Measurements from ENCODE around the gene LRMDA.

DNA sequence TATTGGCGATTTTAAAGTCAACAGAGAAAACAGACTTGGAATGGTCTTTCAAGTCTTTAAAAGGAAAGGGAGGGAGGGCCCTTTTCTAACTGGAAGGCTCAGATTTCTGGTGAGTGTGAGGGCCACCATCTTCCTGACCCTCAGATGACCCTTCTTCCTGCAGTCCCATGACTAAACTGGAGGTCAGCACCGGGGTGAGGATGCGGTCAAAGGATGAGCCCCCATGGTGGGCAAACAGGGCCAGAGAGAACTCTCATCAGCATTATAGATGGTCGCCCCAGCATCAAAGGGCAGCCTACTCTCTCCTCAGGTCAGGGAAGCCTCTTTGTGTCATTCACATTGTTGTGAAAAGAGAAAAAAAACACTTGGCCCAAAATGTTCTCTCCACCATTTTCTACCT is 219.2 kb downstream of the LRMDA start:
- TF ChIP-seq, protein P1, sequence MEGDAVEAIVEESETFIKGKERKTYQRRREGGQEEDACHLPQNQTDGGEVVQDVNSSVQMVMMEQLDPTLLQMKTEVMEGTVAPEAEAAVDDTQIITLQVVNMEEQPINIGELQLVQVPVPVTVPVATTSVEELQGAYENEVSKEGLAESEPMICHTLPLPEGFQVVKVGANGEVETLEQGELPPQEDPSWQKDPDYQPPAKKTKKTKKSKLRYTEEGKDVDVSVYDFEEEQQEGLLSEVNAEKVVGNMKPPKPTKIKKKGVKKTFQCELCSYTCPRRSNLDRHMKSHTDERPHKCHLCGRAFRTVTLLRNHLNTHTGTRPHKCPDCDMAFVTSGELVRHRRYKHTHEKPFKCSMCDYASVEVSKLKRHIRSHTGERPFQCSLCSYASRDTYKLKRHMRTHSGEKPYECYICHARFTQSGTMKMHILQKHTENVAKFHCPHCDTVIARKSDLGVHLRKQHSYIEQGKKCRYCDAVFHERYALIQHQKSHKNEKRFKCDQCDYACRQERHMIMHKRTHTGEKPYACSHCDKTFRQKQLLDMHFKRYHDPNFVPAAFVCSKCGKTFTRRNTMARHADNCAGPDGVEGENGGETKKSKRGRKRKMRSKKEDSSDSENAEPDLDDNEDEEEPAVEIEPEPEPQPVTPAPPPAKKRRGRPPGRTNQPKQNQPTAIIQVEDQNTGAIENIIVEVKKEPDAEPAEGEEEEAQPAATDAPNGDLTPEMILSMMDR (IDR thresholded peaks at IDR 0.05), result no peak
- TF ChIP-seq POLR2A (IDR thresholded peaks at IDR 0.05), result no peak

Data from adrenal gland (tissue), 5 donors.